Stimulated activated CD8-positive, alpha-beta memory T cell treated with anti-CD3 and anti-CD28 coated beads, Interleukin-4, amount 100 ng/mL, for 1 hour (primary cell): ENCODE results near the gene EGFL6.

Experiments used
- DNase-seq, 2 donors: peaks; one replicate each; pipeline ENCODE4 v3.0.0-alpha.2; 2020; ENCODE audit warnings: low read depth in 2 of 2, low spot score in 1 of 2

The EGFL6 gene

GRCh38 chrX:13569479-13570260, at the start of gene EGFL6:
EGFL6 (plus strand) TSS chrX:13569601; CDS start chrX:13569862, 261 bp downstream.
- no peak for DNase-seq

- no peak for DNase-seq
These were observed 49.0 kb upstream of the EGFL6 start for GRCh38 chrX:13520351-13520750.

- no peak for DNase-seq
These were observed 48.5 kb upstream of the EGFL6 start for GRCh38 chrX:13520936-13521335.

GRCh38 chrX:13522811-13523210, 46.6 kb upstream of the EGFL6 start:
- no peak for DNase-seq

GRCh38 chrX:13533726-13534125, 35.7 kb upstream of the EGFL6 start:
- DNase-seq, result no peak

- DNase-seq, result no peak
These were observed 33.8 kb upstream of the EGFL6 start for GRCh38 chrX:13535376-13536165.

GRCh38 chrX:13536551-13536950, 32.9 kb upstream of the EGFL6 start:
- DNase-seq, result no peak

- no peak for DNase-seq
These were observed 31.0 kb upstream of the EGFL6 start for GRCh38 chrX:13538414-13538813.

GRCh38 chrX:13540602-13541001, 28.8 kb upstream of the EGFL6 start:
- no peak for DNase-seq

- no peak for DNase-seq
These were observed 23.7 kb upstream of the EGFL6 start for GRCh38 chrX:13545726-13546125.

- no peak for DNase-seq
These were observed 21.7 kb upstream of the EGFL6 start for GRCh38 chrX:13547671-13548070.

GRCh38 chrX:13550346-13550745, 19.1 kb upstream of the EGFL6 start:
- no peak for DNase-seq

- no peak for DNase-seq
These were observed 17.8 kb upstream of the EGFL6 start for GRCh38 chrX:13551610-13552009.

GRCh38 chrX:13552892-13553291, 16.5 kb upstream of the EGFL6 start:
- no peak for DNase-seq

- no peak for DNase-seq
These were observed 3.9 kb upstream of the EGFL6 start for GRCh38 chrX:13565511-13565910.

GRCh38 chrX:13570261-13570605, 832 bp downstream of the EGFL6 start:
- no peak for DNase-seq

- DNase-seq, result no peak
These were observed 1.7 kb downstream of the EGFL6 start for GRCh38 chrX:13571136-13571535.

GRCh38 chrX:13574600-13574999, 5.2 kb downstream of the EGFL6 start:
- DNase-seq, result no peak

- DNase-seq, result no peak
These were observed 10.3 kb downstream of the EGFL6 start for GRCh38 chrX:13579661-13580060.

- no peak for DNase-seq
These were observed 12.2 kb downstream of the EGFL6 start for GRCh38 chrX:13581554-13581953.

- no peak for DNase-seq
These were observed 18.5 kb downstream of the EGFL6 start for GRCh38 chrX:13587786-13588477.

GRCh38 chrX:13590207-13590606, 20.8 kb downstream of the EGFL6 start:
- no peak for DNase-seq
